Liver (tissue), 9 donors: ENCODE data around the gene ZNF770. TPM values are rescaled to one million over a fixed set of nuclear protein-coding genes. Genes with fewer than 3 reads are reported as not detected.
A peak's percentile ranks its signal among the peaks of the same experiment; 100 is the strongest.

ENCODE experiments used
- DNase-seq: peaks from one replicate; pipeline ENCODE4 v3.0.0-alpha.2; 2017; ENCODE audit warnings: low spot score
- H3K27ac ChIP-seq, 2 donors: one replicate each; pipeline ENCODE4 v1.7.0; 2013; ENCODE audit warnings: inconsistent platforms in 2 of 2, low read length in 2 of 2, control low read depth in 1 of 2, low read depth in 1 of 2, mild to moderate bottlenecking in 1 of 2
- H3K27me3 ChIP-seq, 4 donors: one replicate each; pipeline versions ENCODE4 v1.6.1 to v1.7.0; 2013; ENCODE audit warnings: low read length in 3 of 4, inconsistent platforms in 1 of 4, mild to moderate bottlenecking in 1 of 4, moderate library complexity in 1 of 4; ENCODE audit not compliant: control insufficient read depth in 4 of 4, insufficient read depth in 4 of 4
- H3K36me3 ChIP-seq, 4 donors: one replicate each; pipeline versions ENCODE4 v1.6.1 to v1.7.0; 2013; ENCODE audit warnings: low read length in 3 of 4, mild to moderate bottlenecking in 3 of 4, low read depth in 1 of 4, moderate library complexity in 1 of 4; ENCODE audit not compliant: control insufficient read depth in 4 of 4, insufficient read depth in 3 of 4
- H3K4me1 ChIP-seq, 4 donors: one replicate each; pipeline versions ENCODE4 v1.6.1 to v1.7.0; 2013; ENCODE audit warnings: low read length in 3 of 4, mild to moderate bottlenecking in 3 of 4, moderate library complexity in 1 of 4; ENCODE audit not compliant: control insufficient read depth in 4 of 4, insufficient read depth in 4 of 4
- H3K4me3 ChIP-seq, 3 donors: one replicate each; pipeline versions ENCODE4 v1.6.1 to v1.7.0; 2013; ENCODE audit warnings: low read length in 3 of 3, control low read depth in 1 of 3, low read depth in 1 of 3, mild to moderate bottlenecking in 1 of 3
- H3K9ac ChIP-seq, 2 donors: one replicate each; pipeline ENCODE4 v1.7.0; 2013; ENCODE audit warnings: low read length in 2 of 2, mild to moderate bottlenecking in 2 of 2, moderate library complexity in 2 of 2, control low read depth in 1 of 2, low read depth in 1 of 2
- H3K9me3 ChIP-seq, 4 donors: one replicate each; pipeline versions ENCODE4 v1.6.1 to v1.7.0; 2013; ENCODE audit warnings: low read length in 3 of 4; ENCODE audit not compliant: control insufficient read depth in 4 of 4
- EGR1 ChIP-seq, 2 donors: IDR thresholded peaks; 2 replicates each; pipeline ENCODE4 v1.6.1; 2016 to 2018; ENCODE audit warnings: antibody characterized with exemption in 2 of 2, low read depth in 2 of 2
- FOXA1 ChIP-seq: IDR thresholded peaks from 2 replicates; pipeline ENCODE4 v1.6.1; 2016; ENCODE audit warnings: antibody characterized with exemption
- FOXA2 ChIP-seq: IDR thresholded peaks from 2 replicates; pipeline ENCODE4 v1.6.1; 2016; ENCODE audit warnings: antibody characterized with exemption
- GABPA ChIP-seq, 2 donors: IDR thresholded peaks in 1 of 2; conservative IDR thresholded peaks in 1 of 2; 2 replicates each; pipeline ENCODE4 v1.6.1; 2016; ENCODE audit warnings: antibody characterized with exemption in 2 of 2, mild to moderate bottlenecking in 1 of 2, moderate library complexity in 1 of 2
- HNF4A ChIP-seq, 2 donors: conservative IDR thresholded peaks; 2 replicates each; pipeline ENCODE4 v1.6.1; 2016; ENCODE audit warnings: antibody characterized with exemption in 2 of 2, mild to moderate bottlenecking in 2 of 2
- HNF4G ChIP-seq: IDR thresholded peaks from 2 replicates; pipeline ENCODE4 v1.6.1; 2016; ENCODE audit warnings: antibody characterized with exemption
- JUND ChIP-seq, 2 donors: IDR thresholded peaks; 2 replicates each; pipeline ENCODE4 v1.6.1; 2016; ENCODE audit warnings: antibody characterized with exemption in 2 of 2
- NR2F2 ChIP-seq: IDR thresholded peaks from 2 replicates; pipeline ENCODE4 v1.6.1; 2016; ENCODE audit warnings: antibody characterized with exemption
- RAD21 ChIP-seq, 2 donors: IDR thresholded peaks; 2 replicates each; pipeline ENCODE4 v1.6.1; 2016; ENCODE audit warnings: antibody characterized with exemption in 2 of 2, mild to moderate bottlenecking in 2 of 2
- RXRA ChIP-seq, 2 donors: IDR thresholded peaks; 2 replicates each; pipeline ENCODE4 v1.6.1; 2017 to 2018; ENCODE audit warnings: antibody characterized with exemption in 2 of 2, mild to moderate bottlenecking in 1 of 2
- SP1 ChIP-seq: IDR thresholded peaks from 2 replicates; pipeline ENCODE4 v1.6.1; 2018; ENCODE audit warnings: antibody characterized with exemption, mild to moderate bottlenecking
- TAF1 ChIP-seq: conservative IDR thresholded peaks from 2 replicates; pipeline ENCODE4 v1.6.1; 2016; ENCODE audit warnings: antibody characterized with exemption, mild to moderate bottlenecking
- WGBS: extraction: QIAGEN DNeasy Blood & Tissue Kit; methylation state at CpG from one replicate; pipeline ENCODE4 v1.1.7; 2013; 5-methylcytosine and 5-hydroxymethylcytosine counted together
- polyA plus RNA-seq, 2 donors: library from polyadenylated mRNA; stranded (reverse) in 1 of 2; unstranded in 1 of 2; fragments of 200-250 nt in 1 of 2; fragments of >200 nt in 1 of 2; fragmentation: Nextera tagmentation in 1 of 2; extraction: Ambion mirVana in 1 of 2; gene quantifications; one replicate each; pipeline versions ENCODE4 v1.2.1 to v1.2.3, GENCODE V29; 2013 to 2015
- total RNA-seq, 2 donors: library from RNA; depleted of rRNA; stranded (reverse); fragments of >200 nt; gene quantifications; one replicate each; pipeline ENCODE4 v1.2.3, GENCODE V29; 2014
- TF ChIP-seq, protein P1 (sequence below): IDR thresholded peaks from 2 replicates; pipeline ENCODE4 v1.6.1; 2016; ENCODE audit warnings: antibody characterized with exemption
- TF ChIP-seq, protein P2 (sequence below): IDR thresholded peaks from 2 replicates; pipeline ENCODE4 v1.6.1; 2016; ENCODE audit warnings: antibody characterized with exemption, mild to moderate bottlenecking
- TF ChIP-seq, protein P3 (sequence below): fragments of 150-350 bp; IDR thresholded peaks from 2 replicates; pipeline ENCODE4 v1.5.1; 2017; ENCODE audit warnings: improper control_type of control experiment, low read depth, low read length; ENCODE audit not compliant: missing input control
- TF ChIP-seq, protein P4 (sequence below): IDR thresholded peaks from 2 replicates; pipeline ENCODE4 v1.6.1; 2016; ENCODE audit warnings: antibody characterized with exemption
- TF ChIP-seq, protein P5 (sequence below): IDR thresholded peaks from 2 replicates; pipeline ENCODE4 v1.6.1; 2016; ENCODE audit warnings: antibody characterized with exemption
- donor health status: healthy.
- donor health status: healthy.
- donor health status: healthy.
- donor health status: healthy.
- donor health status: healthy.

The ZNF770 gene
- total and polyA plus RNA-seq, 4 donors = 9.3 to 74.4 (median 28.5) TPM

DNA sequence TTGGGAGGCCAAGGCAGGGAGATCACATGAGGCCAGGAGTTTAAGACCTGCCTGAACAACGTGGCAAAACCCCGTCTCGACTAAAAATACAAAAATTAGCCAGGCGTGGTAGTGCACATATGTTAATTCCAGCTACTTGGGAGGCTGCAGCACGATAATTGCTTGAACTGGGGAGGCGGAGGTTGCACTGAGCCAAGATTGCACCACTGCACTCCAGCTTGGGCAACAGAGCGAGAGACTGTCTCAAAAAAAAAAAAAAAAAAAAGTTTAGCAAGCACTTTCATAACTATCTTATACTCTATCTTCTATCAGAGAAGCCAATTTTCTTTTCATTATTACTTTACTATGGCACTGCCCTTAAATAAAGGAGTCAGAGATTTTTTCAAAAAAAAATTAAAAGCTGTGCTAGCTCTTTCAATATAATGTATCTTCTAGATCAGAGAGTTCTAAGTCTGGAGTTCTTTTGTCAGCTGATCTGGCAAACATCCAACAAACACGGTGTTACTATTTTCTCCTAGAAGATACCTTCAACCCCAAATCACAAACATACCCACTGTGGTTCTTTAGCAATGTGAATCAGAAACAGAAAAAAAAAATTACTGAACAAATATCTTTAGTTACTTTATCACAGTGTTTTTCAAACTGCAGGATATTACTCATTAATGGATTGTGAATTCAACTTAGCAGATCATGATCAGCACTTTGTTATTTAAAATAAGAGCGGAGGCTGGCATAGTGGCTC is 3.0 kb downstream of the ZNF770 start:
- no peak for DNase-seq
- 32% methylated on average over 9 of the region's 9 CpGs for WGBS
- Histone ChIP-seq H3K9me3 (no peaks in the 10 kb centered on the region), H3K27me3 (no peaks in the 10 kb centered on the region), H3K4me3 (peak overlapping the region in 2 of 3 donors; percentile 12 to 18), H3K4me1 (peaks cover 9 to 38% (median 32%) of the 10 kb centered on the region in 4 donors), H3K9ac (peak overlapping the region in 1 of 2 donors; percentile 25), H3K36me3 (peaks cover 0 to 21% (median 14%) of the 10 kb centered on the region in 4 donors), H3K27ac (peak overlapping the region; percentile 2 to 73)
- peak in 1 of 2 donors; percentile 17 for TF ChIP-seq RXRA (IDR thresholded peaks at IDR 0.05)
- TF ChIP-seq SP1 = no peak
- TF ChIP-seq, protein P1, sequence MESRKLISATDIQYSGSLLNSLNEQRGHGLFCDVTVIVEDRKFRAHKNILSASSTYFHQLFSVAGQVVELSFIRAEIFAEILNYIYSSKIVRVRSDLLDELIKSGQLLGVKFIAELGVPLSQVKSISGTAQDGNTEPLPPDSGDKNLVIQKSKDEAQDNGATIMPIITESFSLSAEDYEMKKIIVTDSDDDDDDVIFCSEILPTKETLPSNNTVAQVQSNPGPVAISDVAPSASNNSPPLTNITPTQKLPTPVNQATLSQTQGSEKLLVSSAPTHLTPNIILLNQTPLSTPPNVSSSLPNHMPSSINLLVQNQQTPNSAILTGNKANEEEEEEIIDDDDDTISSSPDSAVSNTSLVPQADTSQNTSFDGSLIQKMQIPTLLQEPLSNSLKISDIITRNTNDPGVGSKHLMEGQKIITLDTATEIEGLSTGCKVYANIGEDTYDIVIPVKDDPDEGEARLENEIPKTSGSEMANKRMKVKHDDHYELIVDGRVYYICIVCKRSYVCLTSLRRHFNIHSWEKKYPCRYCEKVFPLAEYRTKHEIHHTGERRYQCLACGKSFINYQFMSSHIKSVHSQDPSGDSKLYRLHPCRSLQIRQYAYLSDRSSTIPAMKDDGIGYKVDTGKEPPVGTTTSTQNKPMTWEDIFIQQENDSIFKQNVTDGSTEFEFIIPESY = no peak
- peak; percentile 44 to 46 for TF ChIP-seq HNF4A (conservative IDR thresholded peaks at IDR 0.05)
- peak in 1 of 2 donors; percentile 23 for TF ChIP-seq JUND (IDR thresholded peaks at IDR 0.05)

DNA sequence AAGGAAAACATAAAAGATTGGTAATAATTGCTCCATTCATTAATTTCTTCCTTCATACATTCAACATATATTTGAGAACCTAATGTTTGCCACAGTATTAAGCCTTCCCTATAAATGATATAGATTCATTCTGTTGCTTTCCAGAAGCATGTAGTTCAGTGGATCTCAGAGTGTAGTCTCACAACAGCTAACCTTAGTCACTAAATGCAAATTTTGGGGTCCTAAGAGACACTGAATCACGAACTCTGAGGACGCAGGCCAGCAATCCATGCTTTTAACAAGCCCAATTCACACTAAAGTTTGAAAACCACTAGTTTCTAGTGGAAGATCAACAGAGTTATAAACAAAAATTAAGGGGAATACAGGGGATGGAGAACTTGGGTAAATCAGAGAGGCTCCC is 11.3 kb downstream of the ZNF770 start:
- H3K4me3 ChIP-seq = no peak overlapping the region
- DNase-seq = no peak
- H3K27me3 ChIP-seq = no peaks in the 10 kb centered on the region
- WGBS = 95% methylated on average over 2 of the region's 2 CpGs
- no peaks in the 10 kb centered on the region for H3K4me1 ChIP-seq
- H3K27ac ChIP-seq = no peak overlapping the region
- H3K36me3 ChIP-seq = peaks cover 2 to 9% (median 5%) of the 10 kb centered on the region in 4 donors
- H3K9ac ChIP-seq = no peak overlapping the region
- no peaks in the 10 kb centered on the region for H3K9me3 ChIP-seq
- TF ChIP-seq, protein P2, sequence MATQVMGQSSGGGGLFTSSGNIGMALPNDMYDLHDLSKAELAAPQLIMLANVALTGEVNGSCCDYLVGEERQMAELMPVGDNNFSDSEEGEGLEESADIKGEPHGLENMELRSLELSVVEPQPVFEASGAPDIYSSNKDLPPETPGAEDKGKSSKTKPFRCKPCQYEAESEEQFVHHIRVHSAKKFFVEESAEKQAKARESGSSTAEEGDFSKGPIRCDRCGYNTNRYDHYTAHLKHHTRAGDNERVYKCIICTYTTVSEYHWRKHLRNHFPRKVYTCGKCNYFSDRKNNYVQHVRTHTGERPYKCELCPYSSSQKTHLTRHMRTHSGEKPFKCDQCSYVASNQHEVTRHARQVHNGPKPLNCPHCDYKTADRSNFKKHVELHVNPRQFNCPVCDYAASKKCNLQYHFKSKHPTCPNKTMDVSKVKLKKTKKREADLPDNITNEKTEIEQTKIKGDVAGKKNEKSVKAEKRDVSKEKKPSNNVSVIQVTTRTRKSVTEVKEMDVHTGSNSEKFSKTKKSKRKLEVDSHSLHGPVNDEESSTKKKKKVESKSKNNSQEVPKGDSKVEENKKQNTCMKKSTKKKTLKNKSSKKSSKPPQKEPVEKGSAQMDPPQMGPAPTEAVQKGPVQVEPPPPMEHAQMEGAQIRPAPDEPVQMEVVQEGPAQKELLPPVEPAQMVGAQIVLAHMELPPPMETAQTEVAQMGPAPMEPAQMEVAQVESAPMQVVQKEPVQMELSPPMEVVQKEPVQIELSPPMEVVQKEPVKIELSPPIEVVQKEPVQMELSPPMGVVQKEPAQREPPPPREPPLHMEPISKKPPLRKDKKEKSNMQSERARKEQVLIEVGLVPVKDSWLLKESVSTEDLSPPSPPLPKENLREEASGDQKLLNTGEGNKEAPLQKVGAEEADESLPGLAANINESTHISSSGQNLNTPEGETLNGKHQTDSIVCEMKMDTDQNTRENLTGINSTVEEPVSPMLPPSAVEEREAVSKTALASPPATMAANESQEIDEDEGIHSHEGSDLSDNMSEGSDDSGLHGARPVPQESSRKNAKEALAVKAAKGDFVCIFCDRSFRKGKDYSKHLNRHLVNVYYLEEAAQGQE = no peak
- TF ChIP-seq NR2F2 (no peak), EGR1 (IDR thresholded peaks at IDR 0.05; ENCODE audit: low read depth in 2 of 2) (no peak), HNF4G (no peak), JUND (IDR thresholded peaks at IDR 0.05) (no peak), RXRA (IDR thresholded peaks at IDR 0.05) (no peak), FOXA1 (no peak), HNF4A (conservative IDR thresholded peaks at IDR 0.05) (no peak), TAF1 (no peak), GABPA (IDR thresholded peaks at IDR 0.05 in 1 of 2, conservative IDR thresholded peaks at IDR 0.05 in 1 of 2) (no peak), FOXA2 (no peak), SP1 (no peak), RAD21 (IDR thresholded peaks at IDR 0.05) (no peak)
- TF ChIP-seq, protein P1 = no peak
- TF ChIP-seq, protein P3, sequence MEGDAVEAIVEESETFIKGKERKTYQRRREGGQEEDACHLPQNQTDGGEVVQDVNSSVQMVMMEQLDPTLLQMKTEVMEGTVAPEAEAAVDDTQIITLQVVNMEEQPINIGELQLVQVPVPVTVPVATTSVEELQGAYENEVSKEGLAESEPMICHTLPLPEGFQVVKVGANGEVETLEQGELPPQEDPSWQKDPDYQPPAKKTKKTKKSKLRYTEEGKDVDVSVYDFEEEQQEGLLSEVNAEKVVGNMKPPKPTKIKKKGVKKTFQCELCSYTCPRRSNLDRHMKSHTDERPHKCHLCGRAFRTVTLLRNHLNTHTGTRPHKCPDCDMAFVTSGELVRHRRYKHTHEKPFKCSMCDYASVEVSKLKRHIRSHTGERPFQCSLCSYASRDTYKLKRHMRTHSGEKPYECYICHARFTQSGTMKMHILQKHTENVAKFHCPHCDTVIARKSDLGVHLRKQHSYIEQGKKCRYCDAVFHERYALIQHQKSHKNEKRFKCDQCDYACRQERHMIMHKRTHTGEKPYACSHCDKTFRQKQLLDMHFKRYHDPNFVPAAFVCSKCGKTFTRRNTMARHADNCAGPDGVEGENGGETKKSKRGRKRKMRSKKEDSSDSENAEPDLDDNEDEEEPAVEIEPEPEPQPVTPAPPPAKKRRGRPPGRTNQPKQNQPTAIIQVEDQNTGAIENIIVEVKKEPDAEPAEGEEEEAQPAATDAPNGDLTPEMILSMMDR = no peak
- TF ChIP-seq, protein P4, sequence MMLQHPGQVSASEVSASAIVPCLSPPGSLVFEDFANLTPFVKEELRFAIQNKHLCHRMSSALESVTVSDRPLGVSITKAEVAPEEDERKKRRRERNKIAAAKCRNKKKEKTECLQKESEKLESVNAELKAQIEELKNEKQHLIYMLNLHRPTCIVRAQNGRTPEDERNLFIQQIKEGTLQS = no peak
- TF ChIP-seq, protein P5, sequence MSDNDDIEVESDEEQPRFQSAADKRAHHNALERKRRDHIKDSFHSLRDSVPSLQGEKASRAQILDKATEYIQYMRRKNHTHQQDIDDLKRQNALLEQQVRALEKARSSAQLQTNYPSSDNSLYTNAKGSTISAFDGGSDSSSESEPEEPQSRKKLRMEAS = no peak
